Trophoblast cell (in vitro differentiated cells and primary cell): ENCODE data around the gene GLRX3.

Source experiments
- DNase-seq, 2 donors: peaks; one replicate each; pipeline ENCODE4 v3.0.0-alpha.2; 2016
- H2AFZ ChIP-seq: 2 replicates; pipeline ENCODE4 v1.6.1; 2013; ENCODE audit warnings: low read length, moderate library complexity, mild to moderate bottlenecking; ENCODE audit not compliant: insufficient read depth, poor library complexity
- H2AK5ac ChIP-seq: 2 replicates; pipeline ENCODE4 v1.6.1; 2013; ENCODE audit warnings: mild to moderate bottlenecking, low read length
- H2BK120ac ChIP-seq: 2 replicates; pipeline ENCODE4 v1.6.1; 2013; ENCODE audit warnings: low read length, mild to moderate bottlenecking, moderate library complexity; ENCODE audit not compliant: insufficient read depth, poor library complexity
- H2BK12ac ChIP-seq: 2 replicates; pipeline ENCODE4 v1.6.1; 2013; ENCODE audit warnings: mild to moderate bottlenecking, low read length, moderate library complexity
- H2BK5ac ChIP-seq: 2 replicates; pipeline ENCODE4 v1.6.1; 2013; ENCODE audit warnings: low read length, low read depth, moderate library complexity, mild to moderate bottlenecking; ENCODE audit not compliant: poor library complexity
- H3K14ac ChIP-seq: 2 replicates; pipeline ENCODE4 v1.6.1; 2013; ENCODE audit warnings: mild to moderate bottlenecking, low read length
- H3K18ac ChIP-seq: 2 replicates; pipeline ENCODE4 v1.6.1; 2013; ENCODE audit warnings: mild to moderate bottlenecking, low read length
- H3K23ac ChIP-seq: 2 replicates; pipeline ENCODE4 v1.6.1; 2013; ENCODE audit warnings: low read length
- H3K27ac ChIP-seq: 2 replicates; pipeline ENCODE4 v1.5.1; 2013; ENCODE audit warnings: low read depth, mild to moderate bottlenecking, inconsistent platforms, low read length, moderate library complexity
- H3K27me3 ChIP-seq: 2 replicates; pipeline ENCODE4 v1.6.1; 2013; ENCODE audit warnings: inconsistent platforms, mild to moderate bottlenecking, low read length, moderate library complexity; ENCODE audit not compliant: insufficient read depth
- H3K36me3 ChIP-seq, 2 experiments: 1 replicate in 1 of 2; 2 replicates in 1 of 2; pipeline ENCODE4 v1.6.1; 2013; ENCODE audit warnings: low read length in 2 of 2, mild to moderate bottlenecking in 2 of 2, moderate library complexity in 1 of 2; ENCODE audit not compliant: insufficient read depth in 2 of 2, control insufficient read depth in 1 of 2
- H3K4ac ChIP-seq: 2 replicates; pipeline ENCODE4 v1.6.1; 2013; ENCODE audit warnings: low read depth, mild to moderate bottlenecking, low read length, moderate library complexity
- H3K4me1 ChIP-seq, 2 experiments: 1 replicate in 1 of 2; 2 replicates in 1 of 2; pipeline ENCODE4 v1.6.1; 2013; ENCODE audit warnings: low read length in 2 of 2, mild to moderate bottlenecking in 2 of 2, moderate library complexity in 1 of 2; ENCODE audit not compliant: insufficient read depth in 2 of 2, control insufficient read depth in 1 of 2
- H3K4me2 ChIP-seq: 2 replicates; pipeline ENCODE4 v1.6.1; 2013; ENCODE audit warnings: inconsistent platforms, mild to moderate bottlenecking, low read length, moderate library complexity
- H3K4me3 ChIP-seq: 2 replicates; pipeline ENCODE4 v1.5.1; 2013; ENCODE audit warnings: mild to moderate bottlenecking, low read depth, low read length, inconsistent platforms
- H3K79me1 ChIP-seq: one replicate; pipeline ENCODE4 v1.6.1; 2013; ENCODE audit warnings: low read length
- H3K79me2 ChIP-seq: 2 replicates; pipeline ENCODE4 v1.6.1; 2013; ENCODE audit warnings: low read length, mild to moderate bottlenecking; ENCODE audit not compliant: control insufficient read depth, insufficient read depth, poor library complexity
- H3K9ac ChIP-seq: 2 replicates; pipeline ENCODE4 v1.6.1; 2013; ENCODE audit warnings: mild to moderate bottlenecking, low read length
- H3K9me3 ChIP-seq: 2 replicates; pipeline ENCODE4 v1.6.1; 2013; ENCODE audit warnings: low read depth, mild to moderate bottlenecking, control low read depth, inconsistent platforms, low read length; ENCODE audit not compliant: insufficient read depth
- H4K12ac ChIP-seq: 2 replicates; pipeline ENCODE4 v1.6.1; 2013; ENCODE audit warnings: low read depth, mild to moderate bottlenecking, low read length, moderate library complexity
- H4K8ac ChIP-seq: 2 replicates; pipeline ENCODE4 v1.6.1; 2013; ENCODE audit warnings: low read depth, mild to moderate bottlenecking, low read length, moderate library complexity
- H4K91ac ChIP-seq: one replicate; pipeline ENCODE4 v1.6.1; 2013; ENCODE audit warnings: low read depth, mild to moderate bottlenecking, low read length, moderate library complexity
- WGBS: extraction: QIAGEN DNeasy Blood & Tissue Kit; methylation state at CpG from one replicate; pipeline ENCODE4 v1.1.7; 2013; ENCODE audit warnings: missing lambda C conversion rate; ENCODE audit not compliant: insufficient read length, insufficient coverage; ENCODE audit errors: extremely low coverage; 5-methylcytosine and 5-hydroxymethylcytosine counted together

The GLRX3 gene

GRCh38 chr10:130215151-130215930, 79.2 kb downstream of the GLRX3 start:
- H2BK120ac ChIP-seq = no peak overlapping the region
- no peak overlapping the region for H2BK5ac ChIP-seq
- DNase-seq = no peak
- no peak overlapping the region for H3K23ac ChIP-seq
- H3K4ac ChIP-seq = no peak overlapping the region
- H3K4me1 ChIP-seq = no peaks in the 10 kb centered on the region
- H4K8ac ChIP-seq = no peak overlapping the region
- H3K14ac ChIP-seq = no peak overlapping the region
- H3K27ac ChIP-seq = no peak overlapping the region
- H3K79me2 ChIP-seq = no peaks in the 10 kb centered on the region
- H2AFZ ChIP-seq = no peak overlapping the region
- H2AK5ac ChIP-seq = no peak overlapping the region
- no peak overlapping the region for H2BK12ac ChIP-seq
- H3K36me3 ChIP-seq = no peaks in the 10 kb centered on the region
- no peak overlapping the region for H3K4me2 ChIP-seq
- no CpG with 5 or more reads among the region's 13 CpGs for WGBS
- no peak overlapping the region for H3K4me3 ChIP-seq
- no peak overlapping the region for H4K12ac ChIP-seq
- H3K79me1 ChIP-seq = no peaks in the 10 kb centered on the region
- no peak overlapping the region for H3K18ac ChIP-seq
- no peak overlapping the region for H4K91ac ChIP-seq
- H3K9ac ChIP-seq = no peak overlapping the region
- H3K27me3 ChIP-seq = no peaks in the 10 kb centered on the region
- no peaks in the 10 kb centered on the region for H3K9me3 ChIP-seq

GRCh38 chr10:130215931-130216231, 79.7 kb downstream of the GLRX3 start:
- no peak overlapping the region for H2BK120ac ChIP-seq
- H4K8ac ChIP-seq = no peak overlapping the region
- H3K36me3 ChIP-seq = no peaks in the 10 kb centered on the region
- H3K4me1 ChIP-seq = no peaks in the 10 kb centered on the region
- no peak overlapping the region for H2BK5ac ChIP-seq
- no peak overlapping the region for H3K4me3 ChIP-seq
- H3K27ac ChIP-seq = no peak overlapping the region
- WGBS = no CpG with 5 or more reads among the region's 8 CpGs
- H2BK12ac ChIP-seq = no peak overlapping the region
- H3K14ac ChIP-seq = no peak overlapping the region
- H3K18ac ChIP-seq = no peak overlapping the region
- no peaks in the 10 kb centered on the region for H3K79me2 ChIP-seq
- H3K4me2 ChIP-seq = no peak overlapping the region
- H3K9me3 ChIP-seq = no peaks in the 10 kb centered on the region
- no peak overlapping the region for H3K23ac ChIP-seq
- no peak for DNase-seq
- H4K91ac ChIP-seq = no peak overlapping the region
- no peak overlapping the region for H3K9ac ChIP-seq
- no peaks in the 10 kb centered on the region for H3K27me3 ChIP-seq
- H4K12ac ChIP-seq = no peak overlapping the region
- no peak overlapping the region for H3K4ac ChIP-seq
- no peak overlapping the region for H2AK5ac ChIP-seq
- no peaks in the 10 kb centered on the region for H3K79me1 ChIP-seq
- no peak overlapping the region for H2AFZ ChIP-seq

- no peak overlapping the region for H4K91ac ChIP-seq
- no CpG with 5 or more reads among the region's 12 CpGs for WGBS
- peaks cover 2% of the 10 kb centered on the region for H3K9me3 ChIP-seq
- H2BK5ac ChIP-seq = no peak overlapping the region
- no peak overlapping the region for H3K9ac ChIP-seq
- no peak overlapping the region for H3K23ac ChIP-seq
- H4K12ac ChIP-seq = no peak overlapping the region
- H3K18ac ChIP-seq = no peak overlapping the region
- no peak overlapping the region for H3K14ac ChIP-seq
- no peak overlapping the region for H2BK12ac ChIP-seq
- H3K4ac ChIP-seq = no peak overlapping the region
- no peak overlapping the region for H2BK120ac ChIP-seq
- no peak for DNase-seq
- H3K27ac ChIP-seq = no peak overlapping the region
- no peak overlapping the region for H2AFZ ChIP-seq
- H3K79me1 ChIP-seq = no peaks in the 10 kb centered on the region
- no peak overlapping the region for H2AK5ac ChIP-seq
- H3K4me1 ChIP-seq = no peaks in the 10 kb centered on the region
- no peaks in the 10 kb centered on the region for H3K36me3 ChIP-seq
- no peak overlapping the region for H3K4me2 ChIP-seq
- no peaks in the 10 kb centered on the region for H3K27me3 ChIP-seq
- H4K8ac ChIP-seq = no peak overlapping the region
- no peak overlapping the region for H3K4me3 ChIP-seq
- H3K79me2 ChIP-seq = no peaks in the 10 kb centered on the region
Measured at GRCh38 chr10:130218181-130218641, 82.0 kb downstream of the GLRX3 start.

GRCh38 chr10:130218936-130219335, 82.7 kb downstream of the GLRX3 start:
- H3K27me3 ChIP-seq = no peaks in the 10 kb centered on the region
- no peak overlapping the region for H2AK5ac ChIP-seq
- no peak overlapping the region for H3K4ac ChIP-seq
- no peak overlapping the region for H2AFZ ChIP-seq
- no CpG with 5 or more reads among the region's 9 CpGs for WGBS
- no peak overlapping the region for H2BK120ac ChIP-seq
- H3K27ac ChIP-seq = no peak overlapping the region
- H3K9me3 ChIP-seq = peaks cover 2% of the 10 kb centered on the region
- H3K79me2 ChIP-seq = no peaks in the 10 kb centered on the region
- H3K18ac ChIP-seq = no peak overlapping the region
- no peaks in the 10 kb centered on the region for H3K36me3 ChIP-seq
- H3K9ac ChIP-seq = no peak overlapping the region
- H3K4me1 ChIP-seq = no peaks in the 10 kb centered on the region
- H3K23ac ChIP-seq = no peak overlapping the region
- H3K79me1 ChIP-seq = no peaks in the 10 kb centered on the region
- no peak for DNase-seq
- no peak overlapping the region for H2BK12ac ChIP-seq
- no peak overlapping the region for H4K12ac ChIP-seq
- H2BK5ac ChIP-seq = no peak overlapping the region
- H3K4me2 ChIP-seq = no peak overlapping the region
- no peak overlapping the region for H3K14ac ChIP-seq
- no peak overlapping the region for H3K4me3 ChIP-seq
- H4K91ac ChIP-seq = no peak overlapping the region
- H4K8ac ChIP-seq = no peak overlapping the region
